ENCODE measurements around the gene TRABD2B.

Gene TRABD2B

DNA sequence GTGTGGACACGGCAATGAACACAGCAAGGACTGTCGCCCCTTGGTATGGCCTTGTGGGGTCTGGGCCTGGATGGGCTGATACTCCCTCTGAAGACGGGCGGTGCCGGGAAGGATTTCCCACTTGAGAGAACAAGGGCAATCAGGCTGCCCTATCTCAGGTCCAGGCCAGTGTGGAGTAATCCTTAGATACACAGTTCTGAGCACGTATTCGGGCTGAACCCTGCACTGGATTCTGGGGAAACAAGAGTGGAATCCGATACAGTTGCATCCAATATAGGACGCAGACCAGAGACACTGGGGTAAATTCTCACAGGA is 177.7 kb downstream of the TRABD2B start:
- no peak for DNase-seq (ENCODE audit: low read depth)
- H3K4me3 ChIP-seq (replicated peaks; ENCODE audit: low read depth, low read length) = no peak overlapping the region
- TF ChIP-seq, protein P1, sequence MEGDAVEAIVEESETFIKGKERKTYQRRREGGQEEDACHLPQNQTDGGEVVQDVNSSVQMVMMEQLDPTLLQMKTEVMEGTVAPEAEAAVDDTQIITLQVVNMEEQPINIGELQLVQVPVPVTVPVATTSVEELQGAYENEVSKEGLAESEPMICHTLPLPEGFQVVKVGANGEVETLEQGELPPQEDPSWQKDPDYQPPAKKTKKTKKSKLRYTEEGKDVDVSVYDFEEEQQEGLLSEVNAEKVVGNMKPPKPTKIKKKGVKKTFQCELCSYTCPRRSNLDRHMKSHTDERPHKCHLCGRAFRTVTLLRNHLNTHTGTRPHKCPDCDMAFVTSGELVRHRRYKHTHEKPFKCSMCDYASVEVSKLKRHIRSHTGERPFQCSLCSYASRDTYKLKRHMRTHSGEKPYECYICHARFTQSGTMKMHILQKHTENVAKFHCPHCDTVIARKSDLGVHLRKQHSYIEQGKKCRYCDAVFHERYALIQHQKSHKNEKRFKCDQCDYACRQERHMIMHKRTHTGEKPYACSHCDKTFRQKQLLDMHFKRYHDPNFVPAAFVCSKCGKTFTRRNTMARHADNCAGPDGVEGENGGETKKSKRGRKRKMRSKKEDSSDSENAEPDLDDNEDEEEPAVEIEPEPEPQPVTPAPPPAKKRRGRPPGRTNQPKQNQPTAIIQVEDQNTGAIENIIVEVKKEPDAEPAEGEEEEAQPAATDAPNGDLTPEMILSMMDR (IDR thresholded peaks at IDR 0.05; ENCODE audit: low read length, missing control alignments) = no peak

DNA sequence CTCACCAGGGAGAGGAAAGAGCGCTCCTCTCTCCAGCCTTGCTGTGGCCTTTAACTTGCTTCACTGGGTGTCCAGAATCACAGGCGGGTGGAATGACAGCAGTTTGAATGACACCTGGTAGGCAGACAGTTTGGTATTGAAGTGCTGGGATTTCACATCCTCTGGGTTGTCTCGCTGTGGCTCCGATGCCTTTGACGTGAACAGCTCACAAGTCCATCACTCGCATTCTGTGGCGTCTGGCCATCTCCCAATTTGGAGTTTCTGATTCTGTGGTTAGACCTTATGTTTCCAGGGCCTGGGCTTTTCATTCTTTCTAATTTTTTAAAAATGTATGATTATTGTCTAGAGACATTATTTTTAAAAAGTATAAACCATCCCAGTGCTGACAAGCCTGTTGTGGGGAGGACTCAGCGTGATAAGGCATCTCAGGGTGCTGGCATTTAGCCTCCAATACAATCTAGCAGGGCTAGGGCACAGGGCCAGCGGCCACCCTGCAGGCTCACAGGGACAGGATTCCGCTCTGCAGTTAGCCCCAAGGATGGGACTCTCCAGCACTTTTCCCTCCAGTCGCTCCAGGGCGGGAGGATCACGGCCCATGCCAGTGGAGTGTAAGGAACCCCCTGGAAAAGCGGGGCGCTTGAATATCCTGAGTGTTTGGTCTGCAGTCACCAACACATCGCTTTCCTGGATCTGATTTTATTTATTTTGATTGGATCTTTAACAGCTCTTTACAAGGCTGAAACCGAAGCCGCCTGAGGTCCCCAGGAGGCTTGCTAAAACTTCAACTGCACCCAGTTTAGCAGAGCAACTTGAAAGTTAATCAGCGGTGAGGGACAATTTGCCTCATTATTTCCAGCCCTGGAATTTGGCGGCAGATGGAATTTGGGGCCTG is 178.3 kb downstream of the TRABD2B start:
- TF ChIP-seq, protein P1 (IDR thresholded peaks at IDR 0.05; ENCODE audit: low read length, missing control alignments) = no peak
- H3K4me3 ChIP-seq (replicated peaks; ENCODE audit: low read depth, low read length) = no peak overlapping the region
- no peak for DNase-seq (ENCODE audit: low read depth)

DNA sequence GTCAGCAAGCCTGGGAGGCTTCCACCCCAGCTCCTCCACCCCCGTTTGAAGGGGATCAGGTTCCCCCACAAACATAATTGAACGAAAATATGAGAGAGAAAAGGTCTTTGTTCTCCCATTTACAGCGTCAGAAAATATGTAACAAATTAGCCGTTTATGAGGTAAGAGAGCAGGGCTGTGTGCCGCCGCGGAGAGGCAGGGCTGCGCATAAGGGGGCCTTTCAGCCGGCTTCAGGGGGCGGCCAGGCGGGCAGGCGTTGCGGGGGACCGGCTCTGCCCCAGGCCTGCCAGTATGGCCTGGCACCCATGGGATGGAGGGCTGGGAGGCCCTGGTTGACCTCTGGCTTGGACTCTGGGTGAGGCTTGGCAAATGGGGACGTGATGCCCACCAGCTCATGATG is 179.3 kb downstream of the TRABD2B start:
- TF ChIP-seq, protein P1 (IDR thresholded peaks at IDR 0.05; ENCODE audit: low read length, missing control alignments) = no peak
- no peak for DNase-seq (ENCODE audit: low read depth)

DNA sequence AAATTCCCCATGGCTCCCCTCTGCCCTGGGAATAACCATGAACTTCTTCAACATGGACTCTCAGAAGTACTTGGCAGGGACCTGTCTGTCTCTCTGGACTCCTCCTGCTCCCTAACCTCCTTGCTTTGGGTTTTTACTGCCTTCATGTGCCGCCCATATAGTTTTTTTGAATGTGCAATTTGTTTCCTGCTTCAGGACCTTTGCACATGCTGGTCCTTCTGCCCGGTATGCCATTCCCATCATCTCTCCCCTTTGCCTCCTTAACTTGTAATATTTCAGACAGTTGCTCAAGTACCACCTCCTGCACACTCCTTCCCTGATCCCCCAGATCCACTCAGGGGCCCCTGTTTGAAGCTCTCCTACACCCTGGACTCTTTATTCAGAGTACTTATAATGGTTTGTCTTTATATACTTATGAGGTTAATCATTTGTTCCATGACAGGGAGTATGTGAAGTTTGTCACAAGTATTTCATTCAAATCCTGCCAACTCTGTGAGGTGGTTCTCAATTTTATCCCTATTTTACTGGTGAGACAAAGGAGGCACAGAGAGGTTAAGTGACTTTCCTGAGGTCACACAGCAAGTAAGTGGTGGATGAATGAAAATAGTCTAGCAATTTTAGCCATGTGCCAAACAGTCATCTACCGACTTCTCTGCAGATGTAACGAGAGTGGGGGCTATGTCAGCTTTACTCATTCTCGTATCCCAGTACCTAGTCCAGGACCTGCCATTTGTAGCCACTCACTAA is 180.7 kb downstream of the TRABD2B start:
- no peak overlapping the region for H3K4me3 ChIP-seq (replicated peaks; ENCODE audit: low read depth, low read length)
- TF ChIP-seq, protein P1 (IDR thresholded peaks at IDR 0.05; ENCODE audit: low read length, missing control alignments) = no peak
- no peak for DNase-seq (ENCODE audit: low read depth)

More for the DNA sequence above, 179.3 kb downstream of the TRABD2B start:
- no peak overlapping the region for H3K4me3 ChIP-seq (replicated peaks; ENCODE audit: low read depth, low read length)

DNA sequence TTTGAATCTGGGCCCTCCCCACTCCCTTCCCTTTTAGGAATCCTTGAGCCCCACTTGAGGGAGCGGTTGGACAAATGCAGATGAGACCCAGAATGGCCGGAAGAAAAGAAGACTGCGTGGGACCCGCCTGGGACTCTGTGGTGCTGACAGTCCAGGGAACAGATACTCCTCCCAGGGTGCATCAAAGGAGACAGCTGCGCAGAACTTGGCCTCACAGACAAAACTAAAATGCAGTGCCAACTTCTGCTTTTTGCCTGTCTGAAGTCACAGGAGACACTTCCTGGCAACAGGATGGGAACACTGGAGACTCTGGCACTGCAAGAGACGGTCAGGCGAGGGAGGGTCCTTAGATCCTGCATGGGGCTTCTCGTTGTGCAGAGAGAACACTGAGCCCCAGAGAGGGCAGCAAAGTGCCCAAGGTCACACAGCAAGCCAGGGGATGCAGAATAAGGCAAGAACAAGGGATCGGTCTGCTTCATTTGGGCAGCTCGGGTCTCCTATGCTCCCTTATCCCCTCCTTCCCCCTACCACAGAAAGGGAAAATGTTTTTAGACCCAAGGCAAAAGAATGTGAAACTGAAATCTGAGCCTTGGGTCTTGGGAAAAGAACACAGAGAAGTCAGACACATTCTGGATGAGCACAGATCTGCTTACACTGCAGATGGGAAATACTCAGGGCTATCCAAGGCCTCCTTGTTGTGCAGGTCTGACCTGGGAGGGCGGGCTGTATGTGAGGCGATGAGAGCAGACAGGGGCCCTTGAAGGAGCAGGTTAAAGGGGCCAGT is 182.4 kb downstream of the TRABD2B start:
- no peak overlapping the region for H3K4me3 ChIP-seq (replicated peaks; ENCODE audit: low read depth, low read length)
- DNase-seq (ENCODE audit: low read depth) = no peak
- TF ChIP-seq, protein P1 (IDR thresholded peaks at IDR 0.05; ENCODE audit: low read length, missing control alignments) = no peak

DNA sequence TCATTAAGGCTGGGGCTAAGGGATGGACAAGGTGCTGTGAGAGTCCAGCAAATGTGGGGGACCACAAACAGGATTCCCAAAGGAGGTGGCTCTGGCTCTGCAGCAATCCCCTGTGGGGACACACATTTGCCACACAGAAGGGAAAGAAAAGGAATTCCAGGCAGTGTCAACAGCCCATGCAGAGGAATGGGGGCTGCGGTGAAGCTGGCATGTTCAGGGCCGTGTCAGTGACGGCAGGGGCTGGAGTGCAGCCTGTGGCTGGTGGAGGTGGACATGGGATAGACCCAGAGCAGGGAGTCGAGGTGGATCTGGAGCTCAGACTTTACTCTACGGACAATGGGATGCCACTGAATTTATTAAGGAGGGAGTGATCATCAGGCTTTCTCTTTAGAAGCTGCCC is 183.2 kb downstream of the TRABD2B start:
- TF ChIP-seq, protein P1 (IDR thresholded peaks at IDR 0.05; ENCODE audit: low read length, missing control alignments) = no peak
- H3K4me3 ChIP-seq (replicated peaks; ENCODE audit: low read depth, low read length) = no peak overlapping the region
- no peak for DNase-seq (ENCODE audit: low read depth)

Data from fibroblast of pulmonary artery (primary cell).